Body of pancreas (tissue), 4 donors: ENCODE results near the gene MOGAT1.

Source experiments
- POLR2A ChIP-seq, 3 donors: fragments of 450-650 bp; IDR thresholded peaks; one replicate each; pipeline ENCODE4 v1.6.1; 2016; ENCODE audit warnings: antibody characterized with exemption in 3 of 3, mild to moderate bottlenecking in 2 of 3
- TF ChIP-seq, protein P1 (sequence below), 7 experiments: fragments of 450-650 bp in 4 of 7; fragments of 200-600 bp in 3 of 7; sonication (generic) in 3 of 7; IDR thresholded peaks; one replicate each; pipeline ENCODE4 v1.5.1; 2016 to 2019; ENCODE audit warnings: antibody characterized with exemption in 7 of 7

DNA sequence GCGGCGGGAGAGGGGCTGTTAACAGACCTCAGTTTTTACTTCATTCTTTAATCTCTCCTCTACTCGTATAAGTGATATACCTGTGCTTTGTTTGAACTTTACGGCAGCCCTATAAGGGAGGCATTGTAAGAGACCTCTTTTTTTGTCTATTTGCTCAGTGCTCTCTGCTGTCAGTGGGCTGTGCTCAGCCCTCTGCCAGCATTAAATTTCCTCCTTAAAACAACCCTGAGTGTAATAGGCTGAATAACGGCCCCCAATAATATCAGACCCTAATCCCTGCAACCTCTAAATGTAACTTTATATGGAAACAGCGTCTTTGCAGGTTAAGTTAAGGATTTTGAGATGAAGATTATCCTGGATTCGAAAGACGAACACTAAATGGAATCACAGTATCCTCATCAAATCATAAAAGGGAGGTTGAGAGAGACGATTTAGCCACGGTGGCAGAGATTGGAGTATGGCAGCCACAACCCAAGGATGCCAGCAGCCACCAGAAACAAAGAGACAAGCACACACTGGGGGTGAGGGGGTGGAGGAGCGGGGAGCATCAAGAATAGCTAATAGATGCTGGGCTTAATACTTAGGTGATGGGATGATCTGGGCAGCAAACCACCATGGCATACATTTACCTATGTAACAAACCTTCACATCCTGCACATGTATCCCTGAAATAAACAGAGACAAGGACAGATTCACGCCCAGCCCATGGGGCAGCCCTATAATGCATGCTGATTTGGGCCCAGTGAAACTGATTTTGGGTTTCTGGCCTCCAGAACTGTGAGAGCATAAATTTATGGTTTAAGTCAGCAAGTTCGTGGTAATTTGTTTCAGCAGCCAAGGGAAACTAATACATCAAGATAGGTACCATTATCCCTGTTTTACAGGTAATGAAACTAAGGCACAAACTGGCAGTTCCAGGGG lies 14.7 kb upstream of the MOGAT1 start:
- TF ChIP-seq, protein P1, sequence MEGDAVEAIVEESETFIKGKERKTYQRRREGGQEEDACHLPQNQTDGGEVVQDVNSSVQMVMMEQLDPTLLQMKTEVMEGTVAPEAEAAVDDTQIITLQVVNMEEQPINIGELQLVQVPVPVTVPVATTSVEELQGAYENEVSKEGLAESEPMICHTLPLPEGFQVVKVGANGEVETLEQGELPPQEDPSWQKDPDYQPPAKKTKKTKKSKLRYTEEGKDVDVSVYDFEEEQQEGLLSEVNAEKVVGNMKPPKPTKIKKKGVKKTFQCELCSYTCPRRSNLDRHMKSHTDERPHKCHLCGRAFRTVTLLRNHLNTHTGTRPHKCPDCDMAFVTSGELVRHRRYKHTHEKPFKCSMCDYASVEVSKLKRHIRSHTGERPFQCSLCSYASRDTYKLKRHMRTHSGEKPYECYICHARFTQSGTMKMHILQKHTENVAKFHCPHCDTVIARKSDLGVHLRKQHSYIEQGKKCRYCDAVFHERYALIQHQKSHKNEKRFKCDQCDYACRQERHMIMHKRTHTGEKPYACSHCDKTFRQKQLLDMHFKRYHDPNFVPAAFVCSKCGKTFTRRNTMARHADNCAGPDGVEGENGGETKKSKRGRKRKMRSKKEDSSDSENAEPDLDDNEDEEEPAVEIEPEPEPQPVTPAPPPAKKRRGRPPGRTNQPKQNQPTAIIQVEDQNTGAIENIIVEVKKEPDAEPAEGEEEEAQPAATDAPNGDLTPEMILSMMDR (IDR thresholded peaks at IDR 0.05) = no peak
- no peak for TF ChIP-seq POLR2A (IDR thresholded peaks at IDR 0.05)
